Fibroblast of lung (primary cell): ENCODE measurements around the gene CLIP4. TPM values are rescaled to one million over a fixed set of nuclear protein-coding genes. Genes with fewer than 3 reads are reported as not detected.

ENCODE experiments used
- DNase-seq, 2 donors: peaks; one replicate each; pipeline versions ENCODE4 v3.0.0 to v3.0.0-alpha.2; 2010; ENCODE audit warnings: low read depth in 2 of 2
- H2AFZ ChIP-seq: 2 replicates; pipeline ENCODE4 v1.5.1; 2012; ENCODE audit warnings: low read length, control low read depth, inconsistent platforms
- H3K27ac ChIP-seq: 2 replicates; pipeline ENCODE4 v1.5.1; 2011; ENCODE audit warnings: low read length, control low read depth; ENCODE audit not compliant: insufficient read depth
- H3K27me3 ChIP-seq: 2 replicates; pipeline ENCODE4 v1.5.1; 2011; ENCODE audit warnings: mild to moderate bottlenecking, low read length; ENCODE audit not compliant: control insufficient read depth, insufficient read depth
- H3K36me3 ChIP-seq: 2 replicates; pipeline ENCODE4 v1.5.1; 2011; ENCODE audit warnings: low read length; ENCODE audit not compliant: control insufficient read depth, insufficient read depth
- H3K4me1 ChIP-seq: 2 replicates; pipeline ENCODE4 v1.5.1; 2011; ENCODE audit warnings: low read length; ENCODE audit not compliant: control insufficient read depth, insufficient read depth; ENCODE audit errors: extremely low read depth
- H3K4me2 ChIP-seq: 2 replicates; pipeline ENCODE4 v1.5.1; 2011; ENCODE audit warnings: low read length, control low read depth; ENCODE audit not compliant: insufficient read depth; ENCODE audit errors: extremely low read depth
- H3K4me3 ChIP-seq, 4 experiments: fragments of 200-600 bp in 1 of 4; sonication (generic) in 1 of 4; replicated peaks in 1 of 4; 2 replicates each; pipeline ENCODE4 v1.5.1; 2011 to 2016; ENCODE audit warnings: low read length in 4 of 4, low read depth in 3 of 4, mild to moderate bottlenecking in 3 of 4, control low read depth in 2 of 4, inconsistent platforms in 1 of 4, mixed read lengths in 1 of 4; ENCODE audit not compliant: insufficient read depth in 1 of 4; ENCODE audit errors: control extremely low read depth in 1 of 4
- H3K79me2 ChIP-seq: 2 replicates; pipeline ENCODE4 v1.5.1; 2012; ENCODE audit warnings: mild to moderate bottlenecking, low read length, inconsistent platforms; ENCODE audit not compliant: control insufficient read depth, insufficient read depth
- H3K9ac ChIP-seq: 2 replicates; pipeline ENCODE4 v1.5.1; 2011; ENCODE audit warnings: mild to moderate bottlenecking, low read length, control low read depth; ENCODE audit not compliant: insufficient read depth
- H3K9me3 ChIP-seq: 2 replicates; pipeline ENCODE4 v1.5.1; 2012; ENCODE audit warnings: low read depth, low read length; ENCODE audit not compliant: control insufficient read depth, insufficient read depth
- H4K20me1 ChIP-seq: 2 replicates; pipeline ENCODE4 v1.5.1; 2011; ENCODE audit warnings: low read length; ENCODE audit not compliant: control insufficient read depth, insufficient read depth; ENCODE audit errors: extremely low read depth
- CTCF ChIP-seq, 2 donors: IDR thresholded peaks in 1 of 2; conservative IDR thresholded peaks in 1 of 2; 1 replicate in 1 of 2; 2 replicates in 1 of 2; pipeline ENCODE4 v1.5.1; 2011 to 2012; ENCODE audit warnings: low read length in 2 of 2, control low read depth in 1 of 2, inconsistent platforms in 1 of 2, low read depth in 1 of 2, mild to moderate bottlenecking in 1 of 2
- EZH2 ChIP-seq: IDR thresholded peaks from 2 replicates; pipeline ENCODE4 v1.5.1; 2012; ENCODE audit warnings: low read length, control low read depth, mild to moderate bottlenecking; ENCODE audit errors: missing control alignments
- polyA plus RNA-seq, 2 donors: library from polyadenylated mRNA; depleted of rRNA in 1 of 2; stranded (reverse) in 1 of 2; unstranded in 1 of 2; fragments of >200 nt; gene quantifications; 2 replicates each; pipeline ENCODE4 v1.2.1, GENCODE V29; 2011 to 2012; ENCODE audit warnings: missing spikeins in 1 of 2
- total RNA-seq: library from RNA; depleted of rRNA; stranded (reverse); fragments of >200 nt; gene quantifications from 2 replicates; pipeline ENCODE4 v1.2.1, GENCODE V29; 2014

CLIP4 gene
- total and polyA plus RNA-seq, 2 donors (not counting 1 experiment from before 2014, with no cell fraction given) = 39.9 to 127 TPM

- H3K79me2 ChIP-seq = no peaks in the 10 kb centered on the region
- peaks cover 2% of the 10 kb centered on the region for H3K27me3 ChIP-seq
- no peaks in the 10 kb centered on the region for H4K20me1 ChIP-seq
- H3K4me1 ChIP-seq = no peaks in the 10 kb centered on the region
- no peak for DNase-seq
- no peak overlapping the region for H3K4me2 ChIP-seq
- no peak overlapping the region for H3K9ac ChIP-seq
- H3K36me3 ChIP-seq = no peaks in the 10 kb centered on the region
- TF ChIP-seq EZH2 (no peak), CTCF (conservative IDR thresholded peaks at IDR 0.05 in 1 of 2, IDR thresholded peaks at IDR 0.05 in 1 of 2; ENCODE audit: low read depth in 1 of 2, low read length in 2 of 2) (no peak)
- H3K9me3 ChIP-seq = no peaks in the 10 kb centered on the region
- H2AFZ ChIP-seq = no peak overlapping the region
- H3K27ac ChIP-seq = no peak overlapping the region
- no peak overlapping the region for H3K4me3 ChIP-seq
Observed at GRCh38 chr2:29073933-29074332, 41.3 kb upstream of the CLIP4 start.

- Histone ChIP-seq H3K27ac (no peak within 1 kb of the TSS), H3K9me3 (no peaks in the 10 kb centered on the region), H4K20me1 (no peaks in the 10 kb centered on the region), H3K36me3 (no peaks in the 10 kb centered on the region), H3K9ac (no peak within 1 kb of the TSS), H3K79me2 (no peaks in the 10 kb centered on the region), H2AFZ (no peak within 1 kb of the TSS), H3K4me1 (no peaks in the 10 kb centered on the region), H3K27me3 (peaks cover 2% of the 10 kb centered on the region), H3K4me3 (no peak within 1 kb of the TSS), H3K4me2 (no peak within 1 kb of the TSS)
- no peak for TF ChIP-seq EZH2
- TF ChIP-seq CTCF (conservative IDR thresholded peaks at IDR 0.05 in 1 of 2, IDR thresholded peaks at IDR 0.05 in 1 of 2; ENCODE audit: low read depth in 1 of 2, low read length in 2 of 2) = no peak
- DNase-seq = no peak
Observed at GRCh38 chr2:29074411-29074810, 40.8 kb upstream of the CLIP4 start, which contains the start of gene PCARE. PCARE (minus strand) TSS chr2:29074523; CDS start chr2:29074261, 262 bp downstream.

GRCh38 chr2:29075894-29076705 is 39.1 kb upstream of the CLIP4 start:
- no peaks in the 10 kb centered on the region for H4K20me1 ChIP-seq
- peaks cover 2% of the 10 kb centered on the region for H3K27me3 ChIP-seq
- no peak overlapping the region for H3K27ac ChIP-seq
- H3K4me2 ChIP-seq = peak overlapping the region; percentile 32
- H3K9ac ChIP-seq = no peak overlapping the region
- H3K36me3 ChIP-seq = no peaks in the 10 kb centered on the region
- no peaks in the 10 kb centered on the region for H3K9me3 ChIP-seq
- no peaks in the 10 kb centered on the region for H3K79me2 ChIP-seq
- H3K4me1 ChIP-seq = no peaks in the 10 kb centered on the region
- H3K4me3 ChIP-seq = no peak overlapping the region
- peak; percentile 20 to 40 for DNase-seq
- peak overlapping the region; percentile 14 for H2AFZ ChIP-seq
- TF ChIP-seq EZH2 (no peak), CTCF (conservative IDR thresholded peaks at IDR 0.05 in 1 of 2, IDR thresholded peaks at IDR 0.05 in 1 of 2; ENCODE audit: low read depth in 1 of 2, low read length in 2 of 2) (no peak)
